NCI-H82 treated with DMSO at 0.1 percent for 48 hours (cell line): Measurements from ENCODE around the gene MS4A10.
"Not testable (repeated sequence)": the region's sequence is repeated elsewhere in the genome, so short reads cannot be mapped to it uniquely, and the experiment has no call there.

ENCODE experiments used
- DNase-seq: peaks from one replicate; lab custom pipeline; 2025; ENCODE audit not compliant: unreplicated experiment; lab: John Stamatoyannopoulos, UW

Gene MS4A10

GRCh38 chr11:60823745-60824306 is 38.7 kb downstream of the MS4A10 start:
- DNase-seq = not testable (repeated sequence)

- DNase-seq = no peak
Observed at GRCh38 chr11:60825118-60825517, 40.0 kb downstream of the MS4A10 start.

GRCh38 chr11:60825790-60826189 is 40.7 kb downstream of the MS4A10 start:
- DNase-seq = no peak

GRCh38 chr11:60830478-60831142 is 45.5 kb downstream of the MS4A10 start:
- no peak for DNase-seq

- peak; percentile 45 for DNase-seq
Observed at GRCh38 chr11:60831143-60831500, 46.0 kb downstream of the MS4A10 start.

- DNase-seq = no peak
Observed at GRCh38 chr11:60831501-60832079, 46.5 kb downstream of the MS4A10 start.

GRCh38 chr11:60834742-60835533 is 49.8 kb downstream of the MS4A10 start:
- DNase-seq = no peak

- no peak for DNase-seq
Observed at GRCh38 chr11:60835534-60835846, 50.4 kb downstream of the MS4A10 start.

- no peak for DNase-seq
Observed at GRCh38 chr11:60836866-60837515, 51.9 kb downstream of the MS4A10 start.

GRCh38 chr11:60838132-60838531 is 53.0 kb downstream of the MS4A10 start:
- no peak for DNase-seq

GRCh38 chr11:60840470-60841430 is 55.6 kb downstream of the MS4A10 start:
- DNase-seq = no peak

GRCh38 chr11:60841797-60842667 is 56.9 kb downstream of the MS4A10 start, which contains the start of gene CCDC86:
TSS of gene CCDC86 (plus strand) at chr11:60842113. CDS start at chr11:60842125, 12 bp downstream.
- peak; percentile 64 for DNase-seq

- DNase-seq = peak; percentile 43
Observed at GRCh38 chr11:60842668-60843600, 57.8 kb downstream of the MS4A10 start.

GRCh38 chr11:60844045-60844869 is 59.1 kb downstream of the MS4A10 start:
- no peak for DNase-seq

- DNase-seq = no peak
Observed at GRCh38 chr11:60844870-60845221, 59.7 kb downstream of the MS4A10 start.

GRCh38 chr11:60845338-60845737 is 60.2 kb downstream of the MS4A10 start:
- DNase-seq = no peak

- no peak for DNase-seq
Observed at GRCh38 chr11:60847281-60847680, 62.1 kb downstream of the MS4A10 start.
